Activated CD8-positive, alpha-beta memory T cell treated with anti-CD3 and anti-CD28 coated beads, Interleukin-2, amount 50 U/mL, for 1 hour (primary cell): ENCODE data around the gene RPAP3.
"Not testable (repeated sequence)": the region's sequence is repeated elsewhere in the genome, so short reads cannot be mapped to it uniquely, and the experiment has no call there.

Source experiments
- DNase-seq: peaks from one replicate; pipeline ENCODE4 v3.0.0-alpha.2; 2020; ENCODE audit errors: extremely low read depth

RPAP3 gene

GRCh38 chr12:47679785-47680184 is 26.0 kb downstream of the RPAP3 start:
- no peak for DNase-seq

- DNase-seq, result no peak
Observed at GRCh38 chr12:47672068-47672467, 33.8 kb downstream of the RPAP3 start.

- DNase-seq, result not testable (repeated sequence)
Observed at GRCh38 chr12:47667935-47668334, 37.9 kb downstream of the RPAP3 start.

- DNase-seq, result no peak
Observed at GRCh38 chr12:47652521-47653234, 53.2 kb downstream of the RPAP3 start.

GRCh38 chr12:47651368-47652254 is 54.2 kb downstream of the RPAP3 start:
- peak; percentile 4 for DNase-seq

GRCh38 chr12:47650469-47650868 is 55.4 kb downstream of the RPAP3 start:
- DNase-seq, result no peak

GRCh38 chr12:47649381-47649780 is 56.4 kb downstream of the RPAP3 start:
- DNase-seq, result no peak

GRCh38 chr12:47648056-47648579 is 57.7 kb downstream of the RPAP3 start:
- DNase-seq, result no peak

GRCh38 chr12:47642310-47642709 is 63.5 kb downstream of the RPAP3 start:
- DNase-seq, result not testable (repeated sequence)

- DNase-seq, result no peak
Observed at GRCh38 chr12:47636908-47637780, 68.7 kb downstream of the RPAP3 start.

- DNase-seq, result not testable (repeated sequence)
Observed at GRCh38 chr12:47635770-47636169, 70.1 kb downstream of the RPAP3 start.

- no peak for DNase-seq
Observed at GRCh38 chr12:47634127-47634526, 71.7 kb downstream of the RPAP3 start.

- DNase-seq, result no peak
Observed at GRCh38 chr12:47621960-47622359, 83.9 kb downstream of the RPAP3 start.

- no peak for DNase-seq
Observed at GRCh38 chr12:47617476-47617875, 88.4 kb downstream of the RPAP3 start.

GRCh38 chr12:47616440-47616839 is 89.4 kb downstream of the RPAP3 start:
- no peak for DNase-seq

- no peak for DNase-seq
Observed at GRCh38 chr12:47615711-47616110, 90.1 kb downstream of the RPAP3 start.

GRCh38 chr12:47614521-47614920 is 91.3 kb downstream of the RPAP3 start:
- DNase-seq, result no peak

GRCh38 chr12:47612953-47613352 is 92.9 kb downstream of the RPAP3 start:
- no peak for DNase-seq

GRCh38 chr12:47611906-47612305 is 93.9 kb downstream of the RPAP3 start:
- no peak for DNase-seq
